NCI-H526 (cell line): ENCODE measurements around the gene CEP170B.
"Not testable (repeated sequence)": the region's sequence is repeated elsewhere in the genome, so short reads cannot be mapped to it uniquely, and the experiment has no call there.

ENCODE experiments used
- DNase-seq, 2 experiments: peaks; one replicate each; lab custom pipeline; 2025; lab: John Stamatoyannopoulos, UW

The CEP170B gene

GRCh38 chr14:104931771-104932675 lies 67.0 kb downstream of the CEP170B start:
- no peak for DNase-seq

DNA sequence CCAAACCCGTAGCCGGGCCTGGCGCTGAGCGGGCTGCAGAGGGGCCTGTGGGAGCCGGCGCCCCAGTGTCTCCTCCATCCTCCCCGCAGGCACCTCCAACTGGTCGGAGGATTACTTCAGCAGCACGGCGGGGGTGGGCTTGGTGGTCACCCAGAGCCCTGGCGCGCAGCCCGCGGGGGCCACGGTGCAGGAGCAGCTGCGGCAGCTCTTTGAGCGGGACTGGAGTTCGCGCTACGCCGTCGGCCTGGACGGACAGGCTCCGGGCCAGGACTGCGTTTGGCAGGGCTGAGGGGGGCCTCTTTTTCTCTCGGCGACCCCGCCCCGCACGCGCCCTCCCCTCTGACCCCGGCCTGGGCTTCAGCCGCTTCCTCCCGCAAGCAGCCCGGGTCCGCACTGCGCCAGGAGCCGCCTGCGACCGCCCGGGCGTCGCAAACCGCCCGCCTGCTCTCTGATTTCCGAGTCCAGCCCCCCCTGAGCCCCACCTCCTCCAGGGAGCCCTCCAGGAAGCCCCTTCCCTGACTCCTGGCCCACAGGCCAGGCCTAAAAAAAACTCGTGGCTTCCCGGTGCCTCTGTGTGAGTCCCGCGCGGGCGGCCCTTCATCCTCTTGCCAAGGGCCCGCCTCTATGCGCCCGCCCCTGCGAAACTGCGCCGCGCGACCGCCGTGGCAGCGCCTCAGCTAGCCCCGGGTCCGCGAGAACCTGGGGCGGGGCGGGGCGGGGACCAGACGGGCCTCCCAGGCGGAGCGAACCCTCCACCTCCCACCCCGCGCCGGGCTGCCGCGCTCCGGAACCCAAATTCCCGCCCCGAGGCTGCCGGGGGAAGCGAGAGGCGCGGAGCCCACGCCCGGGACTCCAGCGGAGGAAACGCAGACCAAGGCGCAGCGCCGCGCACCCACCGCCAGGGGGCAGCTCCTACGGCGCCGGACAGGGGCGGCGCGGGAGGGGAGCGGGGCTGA lies 67.9 kb downstream of the CEP170B start:
- DNase-seq, result peak; percentile 62 to 94

- DNase-seq, result no peak
Observed at GRCh38 chr14:104933746-104934733, 69.0 kb downstream of the CEP170B start.

DNA sequence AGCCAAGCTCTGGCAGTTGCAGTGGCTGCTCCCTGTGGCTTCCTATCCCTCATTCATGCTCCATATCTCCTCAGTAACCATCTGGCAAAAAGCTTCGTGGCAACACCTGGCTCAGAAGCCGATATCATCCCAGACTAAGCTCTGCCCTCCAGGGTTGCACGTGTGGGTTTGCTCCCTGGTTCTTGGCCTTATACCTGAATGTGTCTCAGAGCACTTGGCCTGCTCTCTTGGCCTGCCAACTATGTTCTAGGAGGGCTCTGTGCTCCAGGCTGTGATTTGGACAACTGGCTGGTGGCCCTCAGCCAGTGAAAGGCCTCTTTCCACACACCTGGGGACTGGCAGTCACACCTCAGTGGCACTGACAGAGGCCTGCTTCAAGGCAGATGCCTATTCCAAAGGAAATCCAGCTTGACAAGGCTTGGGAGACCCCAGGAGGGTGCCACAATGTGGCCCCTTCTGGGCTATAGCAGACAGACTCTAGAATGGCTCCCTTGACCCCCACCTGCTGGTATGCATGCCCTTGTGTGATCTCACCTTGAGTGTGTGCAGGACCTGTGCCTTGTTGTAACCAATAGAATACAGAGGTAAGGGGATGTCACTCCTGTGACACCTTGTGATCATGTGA lies 70.1 kb downstream of the CEP170B start:
- no peak for DNase-seq

GRCh38 chr14:104935955-104936354 lies 70.9 kb downstream of the CEP170B start:
- DNase-seq, result no peak

GRCh38 chr14:104936361-104937155 lies 71.5 kb downstream of the CEP170B start:
- DNase-seq, result no peak

GRCh38 chr14:104937161-104937560 lies 72.1 kb downstream of the CEP170B start:
- no peak for DNase-seq

GRCh38 chr14:104937694-104938365 lies 72.8 kb downstream of the CEP170B start:
- no peak for DNase-seq

DNA sequence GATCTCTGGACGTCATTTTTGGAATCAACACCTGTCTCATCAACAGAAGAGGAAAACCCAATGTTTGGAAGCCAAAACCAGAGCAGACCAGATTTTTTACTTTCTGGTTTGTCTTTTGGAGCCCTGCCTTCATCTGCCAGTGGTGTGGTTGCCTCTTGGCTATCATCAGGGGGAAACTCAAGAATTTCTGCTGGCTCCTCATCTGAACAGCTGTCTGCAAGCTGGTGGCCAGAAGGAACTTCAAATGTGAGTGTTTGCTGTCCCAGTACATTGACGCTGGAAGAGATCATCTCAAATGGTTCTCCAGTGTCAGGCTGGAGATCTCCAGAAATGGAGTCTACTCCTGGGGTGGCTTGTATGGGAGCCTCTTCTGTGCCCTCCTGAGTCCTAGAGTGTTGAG lies 73.4 kb downstream of the CEP170B start:
- no peak for DNase-seq

DNA sequence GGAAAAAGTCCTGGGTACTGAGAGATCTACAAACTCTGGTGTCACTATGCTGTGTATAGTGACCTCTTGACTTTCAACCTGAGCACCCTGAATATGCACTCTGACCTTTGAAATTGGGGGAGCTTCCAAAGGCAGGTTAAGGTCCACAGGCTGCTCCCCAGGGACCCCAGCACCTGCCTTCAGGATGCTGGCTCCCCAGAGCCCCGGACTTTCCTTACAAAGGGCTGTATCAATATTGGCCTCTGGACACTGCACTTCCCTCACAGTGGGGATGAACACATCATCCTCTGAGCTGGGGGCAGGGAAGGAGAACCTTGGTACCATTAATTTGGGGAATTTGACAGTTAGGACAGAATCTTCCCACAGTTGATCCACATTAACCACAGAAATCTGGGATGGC lies 73.9 kb downstream of the CEP170B start:
- DNase-seq, result no peak

GRCh38 chr14:104939666-104940410 lies 74.8 kb downstream of the CEP170B start:
- DNase-seq, result no peak

DNA sequence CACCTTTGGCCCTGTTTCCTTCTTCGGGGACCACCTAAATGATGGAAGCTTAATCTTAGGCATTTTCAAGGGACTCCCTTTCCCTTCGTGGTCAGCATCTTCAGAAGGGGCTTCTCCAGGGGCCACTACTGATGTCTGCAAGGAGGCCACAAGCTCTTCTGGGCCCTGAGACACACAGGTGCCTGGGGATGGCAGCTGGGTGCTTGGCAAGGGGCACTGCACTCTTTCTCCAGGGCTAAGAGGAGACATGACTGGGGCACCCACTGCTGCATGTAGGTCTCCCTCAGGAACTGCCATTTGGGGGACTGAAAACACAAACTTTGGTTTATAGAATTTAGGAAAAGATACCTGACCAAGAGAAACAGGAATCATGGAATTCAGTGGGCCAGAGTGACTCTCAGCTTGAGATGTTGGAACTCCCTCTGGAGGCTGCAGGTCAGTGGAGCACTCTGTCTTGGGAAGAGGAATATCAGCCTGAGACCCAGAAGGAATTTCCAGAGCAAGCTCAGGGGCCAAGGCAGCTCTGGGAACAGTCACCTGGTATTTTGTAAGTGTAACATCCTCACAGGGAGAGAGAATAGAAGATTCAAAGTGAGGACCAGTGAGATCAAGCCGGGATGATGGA lies 75.6 kb downstream of the CEP170B start:
- DNase-seq, result peak in 1 of 2 experiments; percentile 15

DNA sequence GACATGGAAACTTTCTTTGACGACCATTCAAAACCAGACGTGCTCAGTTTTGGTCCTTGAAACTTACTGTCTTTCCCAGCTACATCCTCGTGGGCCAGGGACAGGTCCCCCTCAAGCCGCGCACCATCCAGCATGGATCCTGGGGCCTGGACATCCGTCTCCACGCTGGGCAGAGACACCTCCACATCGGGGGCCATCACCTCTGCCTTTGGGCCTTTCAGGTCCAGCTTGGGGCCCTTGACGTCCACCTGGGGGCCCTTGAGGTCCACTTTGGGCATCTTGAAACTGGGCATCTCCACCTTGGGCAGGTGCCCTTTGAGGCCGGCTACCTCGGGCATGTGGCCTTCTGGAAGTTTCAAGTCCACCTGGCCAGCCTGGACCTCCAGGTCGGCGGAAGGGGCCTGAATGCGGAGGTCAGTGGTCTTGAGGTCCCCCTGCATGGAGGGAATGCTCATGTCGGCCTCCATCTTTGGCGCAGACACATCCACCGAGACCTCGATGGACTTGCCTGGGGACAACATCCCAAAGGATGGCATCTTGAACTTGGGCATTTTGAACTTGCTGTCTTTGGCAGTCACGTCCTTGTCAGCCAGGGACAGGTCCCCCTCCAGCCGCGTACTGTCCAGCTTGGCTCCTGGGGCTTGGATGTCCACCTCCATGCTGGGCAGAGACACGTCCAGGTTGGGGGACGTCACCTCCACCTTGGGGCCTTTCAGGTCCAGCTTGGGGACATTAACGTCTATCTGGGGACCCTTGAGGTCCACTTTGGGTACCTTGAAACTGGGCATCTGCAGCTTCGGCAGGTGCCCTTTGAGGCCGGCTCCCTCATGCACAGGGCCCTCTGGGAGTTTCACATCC lies 76.7 kb downstream of the CEP170B start:
- DNase-seq, result no peak

GRCh38 chr14:104942586-104942985 lies 77.5 kb downstream of the CEP170B start:
- DNase-seq, result no peak

DNA sequence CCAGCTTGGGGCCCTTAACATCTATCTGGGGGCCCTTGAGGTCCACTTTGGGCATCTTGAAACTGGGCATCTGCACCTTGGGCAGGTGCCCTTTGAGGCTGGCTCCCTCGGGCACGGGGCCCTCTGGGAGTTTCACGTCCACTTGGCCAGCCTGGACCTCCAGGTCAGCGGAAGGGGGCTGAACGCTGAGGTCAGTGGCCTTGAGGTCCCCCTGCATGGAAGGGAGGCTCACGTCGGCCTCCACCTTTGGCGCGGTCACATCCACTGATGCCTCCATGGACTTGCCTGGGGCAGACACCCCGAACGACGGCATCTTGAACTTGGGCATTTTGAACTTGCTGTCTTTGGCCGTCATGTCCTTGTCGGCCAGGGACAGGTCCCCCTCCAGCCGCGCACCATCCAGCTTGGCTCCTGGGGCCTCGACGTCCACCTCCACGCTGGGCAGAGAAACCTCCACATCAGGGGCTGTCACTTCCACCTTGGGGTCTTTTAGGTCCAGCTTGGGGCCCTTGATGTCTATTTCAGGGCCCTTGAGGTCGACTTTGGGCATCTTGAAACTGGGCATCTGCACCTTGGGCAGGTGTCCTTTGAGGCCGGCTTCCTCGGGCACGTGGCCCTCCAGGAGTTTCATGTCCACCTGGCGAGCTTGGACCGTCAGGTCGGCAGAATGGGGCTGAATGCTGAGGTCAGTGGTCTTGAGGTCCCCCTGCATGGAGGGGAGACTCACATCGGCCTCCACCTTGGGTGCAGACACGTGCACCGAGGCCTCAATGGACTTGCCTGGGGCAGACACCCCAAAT lies 78.3 kb downstream of the CEP170B start:
- not testable (repeated sequence) for DNase-seq

DNA sequence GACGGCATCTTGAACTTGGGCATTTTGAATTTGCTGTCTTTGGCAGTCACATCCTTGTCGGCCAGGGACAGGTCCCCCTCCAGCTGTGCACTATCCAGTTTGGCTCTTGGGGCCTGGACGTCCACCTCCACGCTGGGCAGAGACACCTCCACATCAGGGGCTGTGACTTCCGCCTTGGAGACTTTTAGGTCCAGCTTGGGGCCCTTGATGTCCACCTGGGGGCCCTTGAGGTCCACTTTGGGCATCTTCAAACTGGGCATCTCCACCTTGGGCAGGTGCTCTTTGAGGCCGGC lies 78.9 kb downstream of the CEP170B start:
- not testable (repeated sequence) for DNase-seq
